ENCODE measurements around the gene B3GNT2.

DNA sequence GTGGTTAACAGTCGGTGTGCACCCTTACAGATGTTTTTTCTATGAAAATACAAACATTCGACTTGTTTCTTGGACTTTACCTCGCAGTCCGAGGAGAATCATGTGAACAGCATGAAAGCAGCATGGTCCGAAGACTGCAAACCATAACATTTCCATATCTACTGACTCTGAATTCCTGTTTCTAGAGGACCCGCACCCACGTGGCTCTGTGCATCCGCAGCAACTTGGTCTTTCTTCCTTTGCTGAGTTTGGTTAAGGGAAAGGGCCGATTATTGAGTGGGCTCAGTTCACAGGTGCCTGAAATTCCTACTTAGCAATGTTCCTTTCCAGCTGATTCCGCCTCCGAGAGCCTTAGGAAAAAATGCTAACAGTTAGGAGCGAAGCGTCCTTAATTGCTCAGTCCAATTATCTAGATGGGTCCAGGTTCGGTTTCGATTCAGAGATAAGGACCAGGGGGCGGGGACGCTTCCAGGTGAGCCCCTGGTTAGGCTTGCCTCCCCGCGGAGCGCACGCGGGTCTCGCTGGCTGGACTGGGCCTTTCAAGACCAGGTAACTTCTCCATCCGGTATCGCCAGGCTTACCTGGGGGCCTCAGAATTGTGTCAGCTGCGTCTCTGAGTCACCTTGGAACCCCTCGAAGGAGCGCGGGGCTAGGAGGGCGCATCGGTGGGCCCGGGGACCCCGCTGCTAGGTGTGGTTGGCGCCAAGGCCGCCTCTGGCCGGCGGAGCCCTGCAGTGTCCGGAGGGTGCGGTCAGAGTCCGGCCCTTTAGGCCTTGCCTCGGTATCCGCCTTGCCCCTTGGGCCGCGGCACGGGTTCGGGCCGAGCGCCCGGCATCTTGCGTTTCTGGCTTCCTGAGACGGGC, 1.1 kb upstream of the B3GNT2 start:
- TF ChIP-seq GATA2 (IDR thresholded peaks at IDR 0.05; ENCODE audit: low read depth, low read length) (no peak), GATA3 (IDR thresholded peaks at IDR 0.05; ENCODE audit: low read depth, low read length) (no peak)

Measured in SH-SY5Y (cell line).